HepG2 (cell line): ENCODE results near the gene GRAMD2A. TPM values are rescaled to one million over a fixed set of nuclear protein-coding genes. Genes with fewer than 3 reads are reported as not detected.

Experiments used
- AHR ChIP-seq: IDR thresholded peaks from 2 replicates; pipeline ENCODE4 v1.6.1; 2018; ENCODE audit warnings: missing genetic modification reagents, missing compliant biosample characterization
- IKZF4 ChIP-seq: sonication (generic); formaldehyde crosslinking; IDR thresholded peaks from 2 replicates; pipeline ENCODE4 v1.5.1; 2020; ENCODE audit warnings: borderline replicate concordance, mild to moderate bottlenecking, low read depth, missing genetic modification reagents; ENCODE audit errors: not compliant biosample characterization
- RBFOX2 ChIP-seq: fragments of 200-400 bp; formaldehyde crosslinking; IDR thresholded peaks from 2 replicates; pipeline ENCODE4 v1.6.1; 2017; ENCODE audit warnings: low read depth, mild to moderate bottlenecking, low read length
- RCOR2 ChIP-seq: IDR thresholded peaks from 2 replicates; pipeline ENCODE4 v1.6.1; 2016; ENCODE audit warnings: missing biosample characterization, missing genetic modification reagents
- ZNF317 ChIP-seq: sonication (generic); formaldehyde crosslinking; IDR thresholded peaks from 2 replicates; pipeline ENCODE4 v1.5.0; 2020; ENCODE audit warnings: mild to moderate bottlenecking, missing genetic modification reagents
- ZNF616 ChIP-seq: sonication (generic); formaldehyde crosslinking; IDR thresholded peaks from 2 replicates; pipeline ENCODE4 v1.5.0; 2020; ENCODE audit warnings: low read depth, mild to moderate bottlenecking, missing genetic modification reagents
- ZNF776 ChIP-seq: sonication (generic); formaldehyde crosslinking; IDR thresholded peaks from 2 replicates; pipeline ENCODE4 v1.4.0; 2020; ENCODE audit warnings: mild to moderate bottlenecking, missing genetic modification reagents
- polyA plus RNA-seq, 8 experiments: library from polyadenylated mRNA; depleted of rRNA in 3 of 8; stranded (reverse) in 7 of 8; unstranded in 1 of 8; fragments of >200 nt; fragmentation: Illumina TruSeq in 4 of 8; extraction: Trizol in 4 of 8; gene quantifications; 2 replicates each; pipeline versions ENCODE4 v1.2.1 to v1.2.3, GENCODE V29; 2011 to 2016; ENCODE audit warnings: low read depth in 4 of 8, missing spikeins in 1 of 8, mixed read lengths in 1 of 8; ENCODE audit not compliant: insufficient read depth in 1 of 8
- total RNA-seq, 5 experiments: library from RNA; depleted of rRNA; stranded (reverse); fragments of >200 nt; fragmentation: Illumina TruSeq; extraction: Trizol; gene quantifications; 2 replicates each; pipeline ENCODE4 v1.2.3, GENCODE V29; 2016; ENCODE audit warnings: low read depth in 1 of 5
- TF ChIP-seq, protein P1 (sequence below): sonication (generic); formaldehyde crosslinking; conservative IDR thresholded peaks from 2 replicates; pipeline ENCODE4 v1.8.0; 2022; ENCODE audit warnings: mild to moderate bottlenecking, moderate library complexity, missing genetic modification reagents
- TF ChIP-seq, protein P2 (sequence below): sonication (generic); formaldehyde crosslinking; IDR thresholded peaks from 2 replicates; pipeline ENCODE4 v1.8.1; 2023; ENCODE audit warnings: mild to moderate bottlenecking, moderate library complexity, missing genetic modification reagents
- TF ChIP-seq, protein P3 (sequence below): sonication (generic); formaldehyde crosslinking; IDR thresholded peaks from 2 replicates; pipeline ENCODE4 v1.4.0; 2020; ENCODE audit warnings: missing genetic modification reagents, low read depth, mild to moderate bottlenecking, borderline replicate concordance
- TF ChIP-seq, protein P4 (sequence below): sonication (generic); formaldehyde crosslinking; IDR thresholded peaks from 2 replicates; pipeline ENCODE4 v1.4.0; 2020; ENCODE audit warnings: missing genetic modification reagents, borderline replicate concordance
- TF ChIP-seq, protein P5 (sequence below): sonication (generic); formaldehyde crosslinking; IDR thresholded peaks from 2 replicates; pipeline ENCODE4 v1.5.0; 2020; ENCODE audit warnings: mild to moderate bottlenecking, missing genetic modification reagents
- TF ChIP-seq, protein P6 (sequence below): IDR thresholded peaks from 2 replicates; pipeline ENCODE4 v1.6.1; 2016; ENCODE audit warnings: low read depth, missing genetic modification reagents, missing compliant biosample characterization

The GRAMD2A gene
- total and polyA plus RNA-seq, 2 of the 13 experiments (the other 11 are each of a cell fraction or from before 2014, with no cell fraction given) = 0.04 TPM; not detected in 1

DNA sequence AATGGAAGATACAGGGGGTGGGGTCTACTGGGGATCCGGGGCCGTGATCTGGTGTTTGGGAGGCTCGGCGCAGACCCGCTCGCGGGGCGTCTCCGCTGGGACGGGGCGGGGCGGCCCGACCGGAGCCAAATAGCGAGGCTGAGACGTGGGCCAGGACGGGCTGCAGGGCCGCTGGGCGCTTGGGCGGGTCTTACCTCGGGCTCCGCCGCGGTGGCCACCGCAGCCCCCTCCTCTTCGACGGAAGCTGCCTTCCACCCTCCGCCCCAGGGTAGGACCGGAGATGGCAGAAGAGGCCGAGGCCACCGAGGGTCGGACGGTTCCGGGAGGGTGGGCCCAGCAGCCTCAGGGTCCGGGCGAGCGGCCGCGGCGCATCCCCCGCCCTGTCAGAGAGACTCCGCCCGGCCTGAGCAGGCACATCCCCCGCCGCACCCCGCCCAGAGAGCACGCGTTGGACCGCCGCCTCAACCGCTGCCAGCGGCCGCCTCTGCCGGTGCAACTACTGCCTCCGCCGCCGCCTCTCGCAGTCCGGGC, 80.0 kb downstream of the GRAMD2A start (continued):
- TF ChIP-seq, protein P1, sequence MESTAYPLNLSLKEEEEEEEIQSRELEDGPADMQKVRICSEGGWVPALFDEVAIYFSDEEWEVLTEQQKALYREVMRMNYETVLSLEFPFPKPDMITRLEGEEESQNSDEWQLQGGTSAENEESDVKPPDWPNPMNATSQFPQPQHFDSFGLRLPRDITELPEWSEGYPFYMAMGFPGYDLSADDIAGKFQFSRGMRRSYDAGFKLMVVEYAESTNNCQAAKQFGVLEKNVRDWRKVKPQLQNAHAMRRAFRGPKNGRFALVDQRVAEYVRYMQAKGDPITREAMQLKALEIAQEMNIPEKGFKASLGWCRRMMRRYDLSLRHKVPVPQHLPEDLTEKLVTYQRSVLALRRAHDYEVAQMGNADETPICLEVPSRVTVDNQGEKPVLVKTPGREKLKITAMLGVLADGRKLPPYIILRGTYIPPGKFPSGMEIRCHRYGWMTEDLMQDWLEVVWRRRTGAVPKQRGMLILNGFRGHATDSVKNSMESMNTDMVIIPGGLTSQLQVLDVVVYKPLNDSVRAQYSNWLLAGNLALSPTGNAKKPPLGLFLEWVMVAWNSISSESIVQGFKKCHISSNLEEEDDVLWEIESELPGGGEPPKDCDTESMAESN = peak; percentile 35; the same call in 1 of the 2 replicates
- TF ChIP-seq, protein P2, sequence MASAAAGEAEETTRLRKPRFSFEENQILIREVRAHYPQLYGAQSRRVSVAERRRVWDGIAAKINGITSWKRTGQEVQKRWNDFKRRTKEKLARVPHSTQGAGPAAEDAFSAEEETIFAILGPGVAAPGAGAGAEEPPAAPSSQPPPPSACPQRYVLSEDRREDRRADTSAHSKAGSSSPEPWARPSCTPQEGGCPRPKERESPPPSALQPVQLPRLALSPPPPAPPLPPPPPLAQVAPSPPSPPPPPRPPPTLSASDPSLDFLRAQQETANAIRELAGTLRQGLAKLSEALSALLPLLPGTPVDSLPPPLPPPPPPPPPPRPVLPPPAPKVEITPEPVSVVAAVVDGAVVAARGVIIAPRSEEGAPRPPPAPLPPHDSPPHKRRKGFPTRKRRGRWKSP (CRISPR knock-in tag) = peak; percentile 40; the same call in 1 of the 2 replicates
- TF ChIP-seq, protein P3, sequence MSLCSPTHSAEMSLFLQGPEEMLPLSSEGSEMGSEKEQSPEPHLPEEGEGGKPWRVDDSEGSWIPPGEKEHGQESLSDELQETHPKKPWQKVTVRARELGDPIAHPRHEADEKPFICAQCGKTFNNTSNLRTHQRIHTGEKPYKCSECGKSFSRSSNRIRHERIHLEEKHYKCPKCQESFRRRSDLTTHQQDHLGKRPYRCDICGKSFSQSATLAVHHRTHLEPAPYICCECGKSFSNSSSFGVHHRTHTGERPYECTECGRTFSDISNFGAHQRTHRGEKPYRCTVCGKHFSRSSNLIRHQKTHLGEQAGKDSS (CRISPR knock-in tag) = peak; percentile 30; the same call in 1 of the 2 replicates
- TF ChIP-seq RBFOX2 (peak; percentile 67; the same call in 1 of the 2 replicates), RCOR2 (CRISPR knock-in tag) (no peak), ZNF317 (peak; percentile 57; the same call in 1 of the 2 replicates), ZNF616 (CRISPR knock-in tag) (no peak), IKZF4 (CRISPR knock-in tag) (peak; percentile 75), AHR (CRISPR knock-in tag) (0 out of 2 replicates have a peak, but pooled peaks have one; percentile 54), ZNF776 (CRISPR knock-in tag) (peak; percentile 94)
- TF ChIP-seq, protein P4, sequence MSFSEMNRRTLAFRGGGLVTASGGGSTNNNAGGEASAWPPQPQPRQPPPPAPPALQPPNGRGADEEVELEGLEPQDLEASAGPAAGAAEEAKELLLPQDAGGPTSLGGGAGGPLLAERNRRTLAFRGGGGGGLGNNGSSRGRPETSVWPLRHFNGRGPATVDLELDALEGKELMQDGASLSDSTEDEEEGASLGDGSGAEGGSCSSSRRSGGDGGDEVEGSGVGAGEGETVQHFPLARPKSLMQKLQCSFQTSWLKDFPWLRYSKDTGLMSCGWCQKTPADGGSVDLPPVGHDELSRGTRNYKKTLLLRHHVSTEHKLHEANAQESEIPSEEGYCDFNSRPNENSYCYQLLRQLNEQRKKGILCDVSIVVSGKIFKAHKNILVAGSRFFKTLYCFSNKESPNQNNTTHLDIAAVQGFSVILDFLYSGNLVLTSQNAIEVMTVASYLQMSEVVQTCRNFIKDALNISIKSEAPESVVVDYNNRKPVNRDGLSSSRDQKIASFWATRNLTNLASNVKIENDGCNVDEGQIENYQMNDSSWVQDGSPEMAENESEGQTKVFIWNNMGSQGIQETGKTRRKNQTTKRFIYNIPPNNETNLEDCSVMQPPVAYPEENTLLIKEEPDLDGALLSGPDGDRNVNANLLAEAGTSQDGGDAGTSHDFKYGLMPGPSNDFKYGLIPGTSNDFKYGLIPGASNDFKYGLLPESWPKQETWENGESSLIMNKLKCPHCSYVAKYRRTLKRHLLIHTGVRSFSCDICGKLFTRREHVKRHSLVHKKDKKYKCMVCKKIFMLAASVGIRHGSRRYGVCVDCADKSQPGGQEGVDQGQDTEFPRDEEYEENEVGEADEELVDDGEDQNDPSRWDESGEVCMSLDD (CRISPR knock-in tag) = 0 out of 2 replicates have a peak, but pooled peaks have one; percentile 20
- TF ChIP-seq, protein P5, sequence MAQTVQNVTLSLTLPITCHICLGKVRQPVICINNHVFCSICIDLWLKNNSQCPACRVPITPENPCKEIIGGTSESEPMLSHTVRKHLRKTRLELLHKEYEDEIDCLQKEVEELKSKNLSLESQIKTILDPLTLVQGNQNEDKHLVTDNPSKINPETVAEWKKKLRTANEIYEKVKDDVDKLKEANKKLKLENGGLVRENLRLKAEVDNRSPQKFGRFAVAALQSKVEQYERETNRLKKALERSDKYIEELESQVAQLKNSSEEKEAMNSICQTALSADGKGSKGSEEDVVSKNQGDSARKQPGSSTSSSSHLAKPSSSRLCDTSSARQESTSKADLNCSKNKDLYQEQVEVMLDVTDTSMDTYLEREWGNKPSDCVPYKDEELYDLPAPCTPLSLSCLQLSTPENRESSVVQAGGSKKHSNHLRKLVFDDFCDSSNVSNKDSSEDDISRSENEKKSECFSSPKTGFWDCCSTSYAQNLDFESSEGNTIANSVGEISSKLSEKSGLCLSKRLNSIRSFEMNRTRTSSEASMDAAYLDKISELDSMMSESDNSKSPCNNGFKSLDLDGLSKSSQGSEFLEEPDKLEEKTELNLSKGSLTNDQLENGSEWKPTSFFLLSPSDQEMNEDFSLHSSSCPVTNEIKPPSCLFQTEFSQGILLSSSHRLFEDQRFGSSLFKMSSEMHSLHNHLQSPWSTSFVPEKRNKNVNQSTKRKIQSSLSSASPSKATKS = no peak
- TF ChIP-seq, protein P6, sequence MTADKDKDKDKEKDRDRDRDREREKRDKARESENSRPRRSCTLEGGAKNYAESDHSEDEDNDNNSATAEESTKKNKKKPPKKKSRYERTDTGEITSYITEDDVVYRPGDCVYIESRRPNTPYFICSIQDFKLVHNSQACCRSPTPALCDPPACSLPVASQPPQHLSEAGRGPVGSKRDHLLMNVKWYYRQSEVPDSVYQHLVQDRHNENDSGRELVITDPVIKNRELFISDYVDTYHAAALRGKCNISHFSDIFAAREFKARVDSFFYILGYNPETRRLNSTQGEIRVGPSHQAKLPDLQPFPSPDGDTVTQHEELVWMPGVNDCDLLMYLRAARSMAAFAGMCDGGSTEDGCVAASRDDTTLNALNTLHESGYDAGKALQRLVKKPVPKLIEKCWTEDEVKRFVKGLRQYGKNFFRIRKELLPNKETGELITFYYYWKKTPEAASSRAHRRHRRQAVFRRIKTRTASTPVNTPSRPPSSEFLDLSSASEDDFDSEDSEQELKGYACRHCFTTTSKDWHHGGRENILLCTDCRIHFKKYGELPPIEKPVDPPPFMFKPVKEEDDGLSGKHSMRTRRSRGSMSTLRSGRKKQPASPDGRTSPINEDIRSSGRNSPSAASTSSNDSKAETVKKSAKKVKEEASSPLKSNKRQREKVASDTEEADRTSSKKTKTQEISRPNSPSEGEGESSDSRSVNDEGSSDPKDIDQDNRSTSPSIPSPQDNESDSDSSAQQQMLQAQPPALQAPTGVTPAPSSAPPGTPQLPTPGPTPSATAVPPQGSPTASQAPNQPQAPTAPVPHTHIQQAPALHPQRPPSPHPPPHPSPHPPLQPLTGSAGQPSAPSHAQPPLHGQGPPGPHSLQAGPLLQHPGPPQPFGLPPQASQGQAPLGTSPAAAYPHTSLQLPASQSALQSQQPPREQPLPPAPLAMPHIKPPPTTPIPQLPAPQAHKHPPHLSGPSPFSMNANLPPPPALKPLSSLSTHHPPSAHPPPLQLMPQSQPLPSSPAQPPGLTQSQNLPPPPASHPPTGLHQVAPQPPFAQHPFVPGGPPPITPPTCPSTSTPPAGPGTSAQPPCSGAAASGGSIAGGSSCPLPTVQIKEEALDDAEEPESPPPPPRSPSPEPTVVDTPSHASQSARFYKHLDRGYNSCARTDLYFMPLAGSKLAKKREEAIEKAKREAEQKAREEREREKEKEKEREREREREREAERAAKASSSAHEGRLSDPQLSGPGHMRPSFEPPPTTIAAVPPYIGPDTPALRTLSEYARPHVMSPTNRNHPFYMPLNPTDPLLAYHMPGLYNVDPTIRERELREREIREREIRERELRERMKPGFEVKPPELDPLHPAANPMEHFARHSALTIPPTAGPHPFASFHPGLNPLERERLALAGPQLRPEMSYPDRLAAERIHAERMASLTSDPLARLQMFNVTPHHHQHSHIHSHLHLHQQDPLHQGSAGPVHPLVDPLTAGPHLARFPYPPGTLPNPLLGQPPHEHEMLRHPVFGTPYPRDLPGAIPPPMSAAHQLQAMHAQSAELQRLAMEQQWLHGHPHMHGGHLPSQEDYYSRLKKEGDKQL = 0 out of 2 replicates have a peak, but pooled peaks have one; percentile 9
